Measurements from ENCODE around the gene SSR2. TPM values are rescaled to one million over a fixed set of nuclear protein-coding genes. Genes with fewer than 3 reads are reported as not detected.

Gene SSR2
- 75.8 TPM for total RNA-seq
- long read RNA-seq, transcript SSR2-201 (6 exons, 1,116 nt): major isoform, 61 of 72 reads
- long read RNA-seq, partial matches to known transcripts: 7 of 72 reads
- long read RNA-seq, other reads (novel, unspliced or antisense): 3 of 72 reads

DNA sequence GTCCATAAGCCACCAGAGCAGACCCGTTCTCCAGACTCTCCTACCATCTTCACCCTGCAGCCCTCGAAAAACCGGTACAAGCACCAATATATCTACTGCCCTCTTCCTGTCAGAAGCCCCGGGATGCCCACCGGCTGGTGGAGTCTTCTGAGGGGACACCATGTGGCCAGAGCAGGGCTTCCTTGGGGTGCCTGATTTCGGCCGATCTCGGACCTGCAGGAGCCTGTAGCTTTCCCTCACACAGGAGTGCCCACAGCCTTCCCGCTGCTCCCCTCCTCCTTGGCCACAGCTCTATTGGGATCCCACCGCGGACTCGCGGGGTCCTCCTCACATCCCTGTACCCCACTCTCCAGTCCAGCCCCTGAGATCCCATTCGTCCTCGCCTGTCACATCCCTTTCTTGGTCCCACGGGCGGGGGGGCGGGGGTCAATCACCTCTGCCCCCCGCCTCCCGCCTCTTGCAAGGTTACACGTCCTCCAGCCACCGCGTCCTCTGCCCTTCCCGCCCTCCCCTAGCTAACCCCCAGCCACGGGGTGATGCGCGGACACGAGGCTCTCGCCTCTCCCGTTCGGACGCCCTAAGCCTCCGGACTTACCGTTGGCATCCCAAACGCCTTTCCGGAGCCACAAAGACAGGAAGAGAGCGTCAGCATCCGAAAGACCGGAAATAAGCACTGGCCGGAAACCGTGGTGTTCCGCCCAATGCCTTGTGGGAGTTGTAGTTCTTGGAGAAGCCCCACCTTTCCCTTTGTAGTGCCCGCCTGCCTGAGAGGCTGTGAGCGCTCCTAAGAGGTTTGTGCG lies at the start of gene SSR2:
SSR2 (minus strand) TSS at position 659 of the 800 bp plus-strand sequence. CDS start 784 bp downstream, outside the sequence.
- DNase-seq (peak; percentile 82), ATAC-seq (peak; percentile 98)
- intact Hi-C loops (cut with micrococcal nuclease): no loop called here

DNA sequence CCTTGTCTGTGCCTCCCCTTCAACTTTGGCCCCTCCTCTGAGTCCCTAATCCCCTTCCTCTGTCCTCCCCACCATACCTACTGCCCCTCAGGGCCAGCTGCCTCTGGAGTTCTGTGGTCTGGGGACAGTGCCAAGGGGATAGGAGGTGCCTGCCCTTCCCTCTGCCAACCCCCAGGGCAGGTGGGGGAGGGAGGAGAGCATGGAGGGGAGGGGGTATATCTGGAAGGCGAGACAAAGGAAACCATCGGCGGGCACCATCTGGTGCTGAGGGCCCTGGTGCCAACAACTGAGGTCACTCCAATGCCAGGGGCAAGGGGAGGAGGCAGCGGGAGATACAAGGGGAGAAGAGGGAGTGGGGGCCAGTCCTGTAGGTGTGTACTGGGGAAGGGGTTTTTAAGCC lies 49.8 kb upstream of the SSR2 start:
- ATAC-seq: peak; percentile 26
- DNase-seq: no peak
- intact Hi-C loops (cut with micrococcal nuclease): no loop called here

DNA sequence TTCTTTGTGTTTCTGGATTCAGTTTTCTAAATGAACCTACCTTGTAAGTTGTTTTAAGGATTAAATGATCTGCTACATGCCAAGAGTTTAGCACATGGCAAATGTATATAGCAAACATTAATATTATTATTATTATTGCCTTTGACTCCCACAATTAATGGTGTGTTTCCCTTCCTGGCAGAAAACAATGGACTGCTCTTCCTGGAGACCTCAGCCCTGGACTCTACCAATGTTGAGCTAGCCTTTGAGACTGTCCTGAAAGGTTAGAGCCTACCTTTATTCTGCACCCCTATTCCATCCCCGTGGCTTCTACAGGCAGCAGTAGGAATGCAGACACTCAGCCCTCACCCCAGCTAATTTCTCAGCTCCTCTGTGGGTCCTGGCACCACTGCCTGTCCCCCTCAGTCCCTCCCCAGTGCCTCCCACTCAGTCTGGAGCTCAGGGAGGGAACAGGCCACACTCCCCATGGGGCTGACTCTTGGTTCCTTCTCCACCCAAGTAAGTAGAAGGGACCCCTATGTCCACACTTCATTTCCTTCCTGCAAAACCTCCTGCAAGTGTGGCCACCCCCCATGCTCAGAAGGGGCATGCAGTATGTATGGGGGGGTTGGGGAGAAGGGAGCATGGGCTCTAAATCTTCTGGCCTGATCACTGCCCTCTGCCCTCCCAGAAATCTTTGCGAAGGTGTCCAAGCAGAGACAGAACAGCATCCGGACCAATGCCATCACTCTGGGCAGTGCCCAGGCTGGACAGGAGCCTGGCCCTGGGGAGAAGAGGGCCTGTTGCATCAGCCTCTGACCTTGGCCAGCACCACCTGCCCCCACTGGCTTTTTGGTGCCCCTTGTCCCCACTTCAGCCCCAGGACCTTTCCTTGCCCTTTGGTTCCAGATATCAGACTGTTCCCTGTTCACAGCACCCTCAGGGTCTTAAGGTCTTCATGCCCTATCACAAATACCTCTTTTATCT lies 49.0 kb upstream of the SSR2 start:
- DNase-seq (no peak), ATAC-seq (peak; percentile 20)
- intact Hi-C loops (cut with micrococcal nuclease): no loop called here

DNA sequence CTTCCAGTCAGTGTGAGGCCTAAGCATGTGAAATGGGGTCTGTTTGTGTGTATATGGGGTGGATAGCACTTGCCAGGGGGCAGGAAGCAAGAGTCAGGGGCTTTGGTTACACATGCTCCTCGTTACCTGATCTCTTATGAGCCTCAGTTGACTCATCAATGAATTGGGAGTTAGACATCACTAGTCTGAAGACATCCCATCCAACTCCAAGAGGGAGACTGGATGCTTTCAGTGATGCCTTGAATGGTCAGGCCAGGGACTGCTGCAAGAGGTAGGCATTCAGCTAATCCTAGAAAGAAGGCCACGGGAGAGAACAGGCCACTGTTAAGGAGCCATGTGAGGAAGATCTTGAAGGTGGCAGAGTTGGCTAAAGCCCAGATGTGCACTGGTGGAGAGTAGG lies 46.5 kb upstream of the SSR2 start:
- ATAC-seq (no peak), DNase-seq (no peak)
- intact Hi-C loops (cut with micrococcal nuclease): no loop called here

DNA sequence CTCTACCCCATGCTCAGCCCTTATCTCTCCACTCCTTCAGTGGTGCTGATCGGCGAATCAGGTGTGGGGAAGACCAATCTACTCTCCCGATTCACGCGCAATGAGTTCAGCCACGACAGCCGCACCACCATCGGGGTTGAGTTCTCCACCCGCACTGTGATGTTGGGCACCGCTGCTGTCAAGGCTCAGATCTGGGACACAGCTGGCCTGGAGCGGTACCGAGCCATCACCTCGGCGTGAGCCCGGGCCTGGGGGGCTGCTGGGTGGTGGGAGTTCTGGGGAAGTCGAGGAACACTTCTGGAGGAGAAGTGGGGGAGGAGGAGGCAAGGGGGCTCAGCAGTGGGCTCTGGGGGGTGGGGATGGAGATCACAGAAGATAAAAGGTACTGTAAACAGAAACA lies 45.1 kb upstream of the SSR2 start:
- ATAC-seq: no peak
- intact Hi-C loops (cut with micrococcal nuclease): no loop called here
- DNase-seq: no peak

DNA sequence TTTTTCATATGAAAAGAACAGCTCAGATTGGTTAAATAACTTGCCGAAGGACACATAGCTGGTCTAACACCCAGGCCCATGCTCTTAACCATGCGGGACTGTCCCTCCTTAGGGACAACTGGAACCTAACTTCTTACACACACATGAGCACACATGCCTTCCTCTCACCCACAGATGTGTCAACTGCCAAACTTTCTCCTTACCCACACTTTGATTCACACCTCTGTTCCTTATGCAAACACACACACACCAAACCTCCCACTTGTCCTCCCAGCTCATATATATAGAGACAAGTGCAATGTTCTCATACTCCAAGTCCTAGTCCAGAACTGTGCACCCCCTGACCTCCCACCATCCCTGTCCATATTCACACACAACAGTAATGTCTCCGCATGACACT lies 44.5 kb upstream of the SSR2 start:
- intact Hi-C loops (cut with micrococcal nuclease): no loop called here
- no peak for DNase-seq
- no peak for ATAC-seq

DNA sequence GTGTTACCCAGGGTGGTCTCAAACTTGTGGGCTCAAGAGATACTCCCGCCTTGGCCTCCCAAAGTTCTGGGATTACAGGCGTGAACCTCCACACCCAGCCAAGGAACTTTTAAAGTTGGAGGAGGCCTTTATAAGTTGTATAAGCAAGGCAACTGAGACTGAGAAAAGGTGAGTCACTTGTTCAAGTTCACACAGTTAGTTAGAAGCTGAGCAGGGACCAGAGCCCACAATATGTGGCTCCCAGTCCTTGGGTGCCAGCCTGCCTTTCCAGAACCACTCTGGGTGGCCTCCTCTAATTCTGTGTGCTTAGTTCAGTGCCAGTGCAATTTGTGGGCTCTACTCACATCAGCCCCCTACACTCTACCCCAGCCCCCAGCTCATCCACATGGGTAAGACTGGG lies 43.9 kb upstream of the SSR2 start:
- intact Hi-C loops (cut with micrococcal nuclease): no loop called here
- DNase-seq (no peak), ATAC-seq (no peak)

DNA sequence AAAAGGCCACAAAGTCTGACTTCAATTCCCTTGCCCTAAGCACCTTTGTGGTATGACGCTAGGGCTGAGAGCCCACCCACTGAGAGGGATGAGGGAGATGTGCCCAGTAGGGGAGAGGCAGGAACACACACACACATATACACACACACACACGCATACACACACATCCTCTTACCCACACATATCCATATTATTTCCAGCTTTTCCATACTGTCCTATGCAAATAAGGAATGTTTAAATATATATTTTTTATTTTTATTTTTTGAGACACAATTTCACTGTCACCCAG lies 43.2 kb upstream of the SSR2 start:
- intact Hi-C loops (cut with micrococcal nuclease): no loop called here
- no peak for DNase-seq
- no peak for ATAC-seq

DNA sequence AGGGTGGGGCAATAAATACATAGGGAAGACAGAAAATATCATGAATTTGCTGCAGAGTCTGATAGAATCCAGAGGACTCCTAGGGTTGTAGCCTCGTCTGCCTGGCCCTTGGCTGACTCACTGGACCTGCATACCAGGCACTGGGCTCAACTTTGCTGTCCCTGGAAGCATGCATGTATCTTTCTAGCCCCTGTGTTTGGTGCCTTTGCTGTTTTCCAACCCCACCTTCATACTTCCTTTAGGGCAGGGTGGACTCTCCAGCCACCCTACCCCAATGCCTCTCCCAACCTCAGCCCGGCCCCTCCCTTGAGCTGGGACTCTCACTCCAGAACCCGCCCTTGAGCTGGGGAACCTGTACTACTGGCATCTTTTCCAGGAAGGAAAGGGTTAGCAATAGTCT lies 41.4 kb upstream of the SSR2 start:
- intact Hi-C loops (cut with micrococcal nuclease): no loop called here
- ATAC-seq (no peak), DNase-seq (no peak)

DNA sequence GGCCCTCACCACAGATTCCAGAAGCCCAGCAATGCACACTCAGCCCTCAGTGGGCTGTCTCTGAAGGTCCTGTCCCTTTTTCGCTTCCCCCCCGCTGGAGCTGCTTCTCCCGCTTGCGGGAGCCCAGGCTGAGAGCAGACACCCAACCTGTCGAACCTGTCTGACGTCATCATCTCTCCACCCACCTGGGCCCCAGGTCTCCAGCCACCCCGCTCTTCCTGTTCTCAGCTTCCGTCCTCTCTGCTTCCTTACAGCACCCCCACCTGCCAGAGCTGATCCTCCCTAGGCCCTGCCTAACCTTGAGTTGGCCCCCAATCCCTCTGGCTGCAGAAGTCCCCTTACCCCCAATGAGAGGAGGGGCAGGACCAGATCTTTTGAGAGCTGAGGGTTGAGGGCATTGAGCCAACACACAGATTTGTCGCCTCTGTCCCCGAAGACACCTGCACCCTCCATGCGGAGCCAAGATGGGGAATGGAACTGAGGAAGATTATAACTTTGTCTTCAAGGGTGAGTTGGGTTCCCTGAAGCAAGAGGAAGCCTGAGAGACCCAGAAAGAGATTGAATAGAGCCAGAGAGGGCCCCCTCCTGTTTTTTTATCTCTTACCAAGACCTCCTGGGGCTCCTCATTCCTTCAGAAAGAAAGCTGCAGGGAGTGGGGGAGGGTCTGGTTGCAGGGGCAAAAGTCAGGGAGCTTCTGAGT lies 40.3 kb upstream of the SSR2 start, which contains the start of gene RAB25:
RAB25 (plus strand) TSS at position 224 of the 700 bp plus-strand sequence; CDS start at position 465, 241 bp downstream.
- DNase-seq (no peak), ATAC-seq (no peak)
- intact Hi-C loops (cut with micrococcal nuclease): no loop called here

DNA sequence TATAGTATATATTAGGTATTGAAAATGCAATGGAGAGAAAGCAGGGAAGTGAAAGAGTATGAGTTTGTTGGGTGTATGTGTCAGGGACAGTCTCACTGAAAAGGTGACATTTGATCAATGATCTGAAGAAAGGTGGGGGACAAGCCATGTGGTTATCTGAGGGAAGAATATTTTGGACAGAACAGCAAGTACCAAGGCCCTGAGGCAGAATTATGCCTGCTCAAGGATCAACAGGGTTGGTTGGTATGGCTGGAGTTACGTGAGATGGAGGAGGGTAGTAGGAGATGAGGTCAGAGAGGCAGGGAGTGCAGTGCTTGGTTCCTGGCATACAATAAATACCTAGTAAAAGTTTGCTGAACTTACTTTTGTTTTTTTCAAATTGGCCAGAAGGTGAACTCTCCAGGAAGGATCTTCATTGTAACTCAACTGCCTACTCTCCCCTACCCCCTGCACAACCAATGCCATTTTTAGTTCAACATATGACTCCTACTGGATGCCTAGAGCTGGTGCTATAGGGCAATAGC lies 35.6 kb upstream of the SSR2 start:
- DNase-seq: no peak
- intact Hi-C loops (cut with micrococcal nuclease): no loop called here
- no peak for ATAC-seq

DNA sequence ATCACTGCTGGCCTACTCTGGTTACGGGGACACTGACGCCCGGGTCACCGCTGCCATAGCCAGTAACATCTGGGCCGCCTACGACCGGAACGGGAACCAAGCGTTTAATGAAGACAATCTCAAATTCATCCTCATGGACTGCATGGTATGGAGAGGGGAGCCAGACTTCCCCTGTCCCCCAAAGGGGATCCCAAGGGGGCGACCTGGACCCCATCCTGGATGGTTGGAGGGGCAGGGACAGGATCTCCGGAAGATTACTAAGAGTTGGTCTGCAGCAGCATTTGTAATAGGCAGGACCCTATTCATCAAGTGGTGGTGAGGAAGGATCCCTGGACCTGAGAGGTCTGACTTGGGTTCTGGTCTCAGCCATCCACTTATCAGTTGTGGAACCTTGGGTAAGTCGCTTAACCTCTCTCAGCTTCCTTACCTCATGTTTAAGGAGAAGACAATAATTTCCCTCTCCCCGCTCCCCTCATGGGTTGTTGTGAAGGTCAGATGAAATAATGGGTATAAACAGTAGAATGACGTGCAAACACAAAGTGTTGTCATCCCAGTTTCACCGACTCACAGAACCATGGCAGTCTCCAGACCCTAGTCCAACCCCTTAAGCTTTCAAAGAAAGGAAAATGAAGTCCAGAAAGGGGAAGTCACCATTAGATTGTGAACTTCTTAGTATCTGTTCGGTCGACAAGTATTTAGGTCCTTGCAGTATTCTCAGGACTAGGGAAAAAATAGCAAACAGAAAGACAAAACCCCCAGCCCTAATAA lies 34.7 kb upstream of the SSR2 start:
- intact Hi-C loops (cut with micrococcal nuclease): no loop called here
- ATAC-seq (no peak), DNase-seq (no peak)

DNA sequence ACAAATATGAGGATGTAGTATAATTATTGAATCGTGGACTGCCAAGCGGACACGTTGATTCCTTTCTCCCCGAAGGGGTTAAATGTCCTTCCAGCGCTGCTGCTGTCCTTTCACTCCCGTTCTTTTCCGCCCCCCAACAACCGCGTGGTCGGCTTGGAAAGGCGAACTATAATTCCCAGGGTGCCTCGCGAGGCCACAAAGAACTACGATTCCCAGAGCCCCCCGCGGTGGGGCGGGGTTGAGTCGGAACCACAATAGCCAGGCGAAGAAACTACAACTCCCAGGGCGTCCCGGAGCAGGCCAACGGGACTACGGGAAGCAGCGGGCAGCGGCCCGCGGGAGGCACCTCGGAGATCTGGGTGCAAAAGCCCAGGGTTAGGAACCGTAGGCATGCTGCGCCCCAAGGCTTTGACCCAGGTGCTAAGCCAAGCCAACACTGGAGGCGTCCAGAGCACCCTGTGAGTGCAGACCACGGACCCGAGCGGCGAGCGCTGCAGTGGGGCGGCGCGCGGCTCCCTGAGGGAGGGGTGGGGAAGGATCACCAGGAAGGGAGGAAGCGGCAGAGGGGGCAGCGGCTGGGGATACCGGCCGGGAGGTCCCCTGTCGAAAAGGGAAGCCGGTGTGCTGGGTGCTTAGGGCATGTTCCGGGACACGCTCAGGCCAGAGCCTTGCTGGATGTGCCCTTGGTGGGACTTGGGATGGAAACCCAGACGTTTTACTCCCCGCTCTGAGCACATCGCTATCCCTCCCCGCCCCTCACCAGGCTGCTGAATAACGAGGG lies 33.9 kb upstream of the SSR2 start, which contains the start of gene LAMTOR2:
LAMTOR2 (plus strand) TSS at position 283 of the 781 bp plus-strand sequence; CDS start at position 391, 108 bp downstream.
- intact Hi-C loops (cut with micrococcal nuclease): no loop called here
- peak; percentile 99 for DNase-seq
- peak; percentile 89 for ATAC-seq

DNA sequence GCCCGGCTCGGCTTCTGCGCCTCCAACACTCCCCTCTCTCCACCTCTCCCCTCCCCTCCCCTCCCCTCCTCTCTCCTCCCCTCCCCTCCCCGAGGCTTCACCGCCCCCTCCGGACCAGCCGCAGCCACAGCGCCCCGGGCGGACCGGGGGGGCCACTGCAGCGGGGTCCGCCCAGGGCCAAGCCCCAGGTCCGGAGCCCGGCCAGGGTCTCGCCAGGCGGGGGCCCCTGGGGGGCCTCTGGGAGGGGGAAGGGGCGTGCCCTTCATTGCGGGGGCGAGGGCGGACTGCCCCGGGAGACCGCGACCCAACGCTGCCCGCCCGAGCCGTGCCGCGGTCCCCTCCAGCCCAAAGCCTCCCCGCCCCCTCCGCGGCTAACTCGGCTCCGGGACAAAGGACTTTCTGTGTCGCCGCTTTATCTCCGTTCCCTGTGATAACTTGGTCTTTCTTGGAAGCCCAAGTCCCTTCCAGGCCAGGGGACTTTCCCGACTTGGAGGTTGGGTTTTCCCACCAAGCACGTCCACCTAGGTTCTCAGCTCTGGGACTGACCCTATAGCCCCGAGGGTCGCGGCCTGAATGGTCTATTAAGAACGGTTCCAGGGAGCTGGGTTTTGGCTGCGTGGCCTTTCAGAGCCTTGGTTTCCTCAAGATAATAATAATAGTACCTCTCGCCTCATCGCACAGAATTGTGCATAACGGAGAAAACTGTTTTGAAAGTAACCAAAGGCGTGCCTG lies 33.2 kb upstream of the SSR2 start, which contains the start of gene UBQLN4:
UBQLN4 (minus strand) TSS at position 31 of the 732 bp plus-strand sequence. CDS start 97 bp downstream, outside the sequence.
- DNase-seq (peak; percentile 92), ATAC-seq (peak; percentile 81)
- intact Hi-C loops (cut with micrococcal nuclease): no loop called here

DNA sequence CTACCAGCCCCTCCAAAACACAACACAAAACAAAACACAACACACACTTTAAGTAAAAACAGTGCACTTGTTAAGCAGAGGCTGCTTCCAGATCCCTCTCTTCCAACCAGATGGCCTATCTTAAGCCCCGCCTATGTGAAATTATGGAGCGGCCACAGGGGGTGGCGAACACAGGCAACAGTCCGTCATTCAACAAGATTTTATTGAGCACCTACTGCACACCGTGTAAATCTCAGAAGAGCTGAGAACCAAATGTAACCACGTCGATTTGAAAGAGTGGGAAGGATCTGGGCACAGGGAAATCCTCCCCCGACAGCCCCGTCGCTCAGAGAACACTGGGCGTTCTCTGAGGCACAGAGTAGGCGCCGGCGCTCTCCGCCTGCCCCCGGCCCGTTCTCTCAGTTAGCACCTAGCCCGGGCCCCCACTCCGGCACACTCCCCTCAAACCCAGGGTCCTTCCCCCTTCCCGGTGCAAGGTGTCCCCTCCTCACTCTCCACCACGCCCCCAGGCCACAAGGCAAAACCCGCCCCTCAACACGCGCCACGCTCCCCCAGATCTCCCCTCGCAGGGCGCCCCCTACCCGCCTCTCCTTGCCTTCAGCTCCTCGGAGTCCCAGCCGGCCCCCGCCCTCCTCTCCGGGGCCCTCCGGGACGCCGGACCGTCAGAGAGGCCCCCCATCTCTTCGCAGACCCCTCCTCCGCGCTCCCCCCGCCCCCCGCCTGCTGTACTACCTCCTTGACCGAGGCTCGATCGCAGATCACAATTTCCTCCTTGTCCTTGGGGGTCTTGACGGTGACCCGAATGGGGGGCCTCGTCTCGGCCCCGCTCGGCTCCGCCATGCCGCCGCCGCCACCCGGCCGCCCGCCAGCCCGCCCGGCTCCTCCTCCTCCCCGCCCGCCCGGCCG lies 32.4 kb upstream of the SSR2 start:
- DNase-seq: peak; percentile 72
- intact Hi-C loops (cut with micrococcal nuclease): no loop called here
- peak; percentile 1 for ATAC-seq
